Astrocyte of the cerebellum (primary cell): ENCODE data around the gene DMD.

Experiments used
- DNase-seq: peaks from one replicate; pipeline ENCODE4 v3.0.0-alpha.2; 2011; ENCODE audit warnings: low read depth
- H3K4me3 ChIP-seq: 2 replicates; pipeline ENCODE4 v1.5.1; 2011; ENCODE audit warnings: mild to moderate bottlenecking, low read depth, low read length, moderate library complexity
- in situ Hi-C: cut with HindIII; loops from 2 replicates; pipeline ENCODE4 v1.10.0; 2017; ENCODE audit warnings: low sequenced_read_pairs
- TF ChIP-seq, protein P1 (sequence below): IDR thresholded peaks from 2 replicates; pipeline ENCODE4 v1.5.1; 2012; ENCODE audit warnings: low read length, low read depth, moderate library complexity, mild to moderate bottlenecking; ENCODE audit errors: missing control alignments

The DMD gene

DNA sequence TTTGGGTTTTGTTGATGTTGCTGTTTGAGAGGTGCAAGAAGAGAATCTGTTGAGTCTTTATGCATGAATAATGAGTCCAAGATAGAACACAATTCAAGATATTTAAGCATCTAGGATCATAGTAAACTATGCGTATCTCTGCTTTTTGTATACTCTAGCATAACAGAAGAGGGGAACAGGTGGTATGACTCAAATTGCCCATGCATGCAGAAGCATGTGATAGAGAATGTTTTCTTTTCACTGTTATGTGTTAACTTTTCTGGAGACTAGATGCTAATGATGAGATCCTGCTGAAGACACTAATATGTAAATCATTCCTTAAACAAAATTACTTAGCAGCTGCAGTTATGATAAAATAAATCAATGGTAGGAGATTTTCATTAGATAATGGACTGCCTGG lies 1974.2 kb downstream of the DMD start:
- in situ Hi-C loops, result no loop called here
- DNase-seq, result no peak

DNA sequence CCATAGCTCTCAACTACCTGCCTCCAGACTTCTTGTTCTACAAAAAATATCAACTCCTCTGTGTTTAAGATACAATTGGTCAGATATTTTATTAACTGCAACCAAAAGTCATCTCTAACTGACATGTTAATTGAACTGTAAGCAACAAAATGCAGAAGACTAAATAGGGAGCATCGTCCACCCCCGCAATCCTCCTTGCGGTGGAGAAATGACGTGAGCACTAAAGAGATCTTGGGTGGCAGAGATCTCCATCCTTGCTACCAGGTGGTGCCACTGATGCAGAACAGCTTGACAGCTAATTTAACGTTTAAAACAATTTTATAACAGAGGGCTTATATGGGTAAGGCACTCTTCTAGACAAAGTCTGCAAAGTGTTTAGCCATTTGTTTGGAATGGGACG lies 1975.1 kb downstream of the DMD start:
- no peak overlapping the region for H3K4me3 ChIP-seq
- no peak for DNase-seq
- in situ Hi-C loops, result no loop called here
- TF ChIP-seq, protein P1, sequence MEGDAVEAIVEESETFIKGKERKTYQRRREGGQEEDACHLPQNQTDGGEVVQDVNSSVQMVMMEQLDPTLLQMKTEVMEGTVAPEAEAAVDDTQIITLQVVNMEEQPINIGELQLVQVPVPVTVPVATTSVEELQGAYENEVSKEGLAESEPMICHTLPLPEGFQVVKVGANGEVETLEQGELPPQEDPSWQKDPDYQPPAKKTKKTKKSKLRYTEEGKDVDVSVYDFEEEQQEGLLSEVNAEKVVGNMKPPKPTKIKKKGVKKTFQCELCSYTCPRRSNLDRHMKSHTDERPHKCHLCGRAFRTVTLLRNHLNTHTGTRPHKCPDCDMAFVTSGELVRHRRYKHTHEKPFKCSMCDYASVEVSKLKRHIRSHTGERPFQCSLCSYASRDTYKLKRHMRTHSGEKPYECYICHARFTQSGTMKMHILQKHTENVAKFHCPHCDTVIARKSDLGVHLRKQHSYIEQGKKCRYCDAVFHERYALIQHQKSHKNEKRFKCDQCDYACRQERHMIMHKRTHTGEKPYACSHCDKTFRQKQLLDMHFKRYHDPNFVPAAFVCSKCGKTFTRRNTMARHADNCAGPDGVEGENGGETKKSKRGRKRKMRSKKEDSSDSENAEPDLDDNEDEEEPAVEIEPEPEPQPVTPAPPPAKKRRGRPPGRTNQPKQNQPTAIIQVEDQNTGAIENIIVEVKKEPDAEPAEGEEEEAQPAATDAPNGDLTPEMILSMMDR, result no peak

More for the DNA sequence above, 1974.2 kb downstream of the DMD start:
- TF ChIP-seq, protein P1, result no peak
- no peak overlapping the region for H3K4me3 ChIP-seq

DNA sequence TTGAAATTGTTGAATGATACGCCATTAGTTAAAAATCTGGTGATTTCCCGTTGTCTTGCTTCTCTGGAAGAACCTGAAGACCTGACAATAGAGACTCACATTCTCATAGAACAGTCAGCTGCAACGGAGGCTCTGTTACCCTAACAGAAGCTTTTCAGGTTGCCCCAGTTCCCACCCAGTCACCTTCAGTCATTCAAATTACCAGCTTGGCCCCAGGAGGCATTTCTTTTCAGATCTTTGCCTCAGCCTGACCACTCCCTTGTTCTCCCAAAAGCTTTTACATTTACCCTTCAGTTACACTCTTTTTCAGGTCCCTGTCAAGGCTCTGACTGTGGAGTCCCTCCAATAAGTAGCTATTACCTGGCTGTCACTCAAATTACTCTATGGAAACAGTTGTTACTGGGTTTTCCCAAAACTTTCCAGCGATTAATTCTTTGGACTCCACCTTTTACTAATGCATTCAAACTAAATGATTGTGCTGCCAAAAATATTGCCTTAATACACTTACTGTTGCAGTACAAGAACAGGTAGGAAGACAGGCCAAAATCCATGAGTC lies 1977.3 kb downstream of the DMD start:
- in situ Hi-C loops, result no loop called here
- TF ChIP-seq, protein P1, result no peak
- no peak for DNase-seq
- H3K4me3 ChIP-seq, result no peak overlapping the region

DNA sequence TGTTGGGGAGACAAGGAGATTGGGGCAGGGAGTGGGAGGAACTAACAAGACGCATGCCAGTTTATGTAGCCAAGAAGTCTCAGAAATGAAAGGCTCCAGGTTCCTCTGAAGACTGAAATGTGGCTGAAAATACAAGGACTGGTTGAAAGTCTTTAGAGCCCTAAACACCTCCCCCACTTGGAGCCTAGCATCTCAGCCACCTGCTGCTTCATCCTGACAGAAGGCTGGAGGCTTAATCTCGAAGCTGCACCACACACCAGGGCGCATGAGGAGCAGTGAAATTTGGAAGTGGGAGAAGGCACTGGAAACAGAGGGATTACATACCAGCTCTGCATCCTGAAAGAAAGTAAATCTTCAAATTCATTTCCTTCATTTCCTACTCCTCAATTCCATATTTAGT lies 1978.8 kb downstream of the DMD start:
- TF ChIP-seq, protein P1, result no peak
- in situ Hi-C loops, result no loop called here
- DNase-seq, result no peak
- H3K4me3 ChIP-seq, result no peak overlapping the region

DNA sequence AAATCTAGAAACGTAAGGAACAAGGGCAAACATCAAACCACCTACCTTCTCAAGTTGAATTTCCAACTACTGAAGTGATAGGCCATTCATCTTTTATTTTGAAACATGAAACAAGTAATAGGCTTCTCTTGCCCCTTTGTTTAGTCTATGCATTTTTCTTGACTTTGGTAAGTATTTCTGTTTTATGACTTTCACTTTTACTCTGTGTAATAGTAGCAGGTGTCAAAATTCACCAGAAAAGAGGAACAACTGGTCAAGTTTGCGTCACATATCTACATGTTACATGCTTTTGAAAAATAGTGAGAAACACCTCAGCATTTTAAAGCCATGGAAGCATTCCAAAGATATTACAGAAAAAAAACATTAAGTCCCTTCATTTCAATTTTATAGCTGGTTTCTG lies 1982.4 kb downstream of the DMD start:
- in situ Hi-C loops, result no loop called here
- H3K4me3 ChIP-seq, result no peak overlapping the region
- no peak for DNase-seq
- TF ChIP-seq, protein P1, result no peak

DNA sequence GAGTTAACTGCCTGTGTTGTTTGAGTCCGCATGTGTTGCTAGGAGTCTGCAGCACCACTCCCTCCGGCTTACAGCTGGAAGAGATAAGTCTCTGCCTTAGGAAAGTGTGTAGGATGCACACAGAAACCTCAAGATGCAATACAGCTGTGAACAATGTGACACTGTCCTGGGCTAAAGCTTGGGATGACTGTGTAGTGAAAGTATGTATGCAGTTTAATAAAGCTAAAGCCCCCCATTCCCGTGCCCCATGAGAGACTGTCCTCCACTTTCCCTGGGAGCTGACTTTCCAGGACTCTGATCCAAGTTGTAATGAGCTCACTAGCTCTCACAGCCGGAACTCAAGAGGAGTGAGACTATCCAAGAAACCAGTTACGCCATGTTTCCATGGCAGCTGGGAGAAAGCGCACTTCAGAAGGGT lies 1982.9 kb downstream of the DMD start:
- in situ Hi-C loops, result no loop called here
- DNase-seq, result no peak
- no peak overlapping the region for H3K4me3 ChIP-seq
- TF ChIP-seq, protein P1, result no peak

DNA sequence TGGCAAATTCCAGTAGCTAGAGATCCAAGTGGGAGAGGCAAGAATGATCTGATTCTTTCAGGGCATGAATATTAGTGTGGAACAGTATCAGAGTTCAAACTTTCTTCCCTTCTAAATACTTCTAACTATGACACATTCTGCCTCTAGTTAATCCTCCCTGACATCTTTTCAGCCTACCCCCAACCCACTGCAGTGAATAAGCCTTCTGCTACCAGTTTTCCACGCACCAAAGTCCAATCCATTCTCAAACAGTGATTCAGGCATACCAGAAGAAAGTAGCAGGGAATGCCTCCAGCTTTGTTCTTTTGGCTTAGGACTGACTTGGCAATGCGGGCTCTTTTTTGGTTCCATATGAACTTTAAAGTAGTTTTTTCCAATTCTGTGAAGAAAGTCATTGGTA lies 1984.1 kb downstream of the DMD start:
- TF ChIP-seq, protein P1, result no peak
- no peak for DNase-seq
- in situ Hi-C loops, result no loop called here
- no peak overlapping the region for H3K4me3 ChIP-seq
